C4-2B (cell line): Measurements from ENCODE around the gene THEMIS.

Source experiments
- ZFX ChIP-seq: fragments of 450-650 bp; IDR thresholded peaks from 2 replicates; pipeline ENCODE4 v1.6.1; 2017
- TF ChIP-seq, protein P1 (sequence below): fragments of 450-650 bp; conservative IDR thresholded peaks from 2 replicates; pipeline ENCODE4 v1.5.1; 2017; ENCODE audit warnings: mild to moderate bottlenecking

DNA sequence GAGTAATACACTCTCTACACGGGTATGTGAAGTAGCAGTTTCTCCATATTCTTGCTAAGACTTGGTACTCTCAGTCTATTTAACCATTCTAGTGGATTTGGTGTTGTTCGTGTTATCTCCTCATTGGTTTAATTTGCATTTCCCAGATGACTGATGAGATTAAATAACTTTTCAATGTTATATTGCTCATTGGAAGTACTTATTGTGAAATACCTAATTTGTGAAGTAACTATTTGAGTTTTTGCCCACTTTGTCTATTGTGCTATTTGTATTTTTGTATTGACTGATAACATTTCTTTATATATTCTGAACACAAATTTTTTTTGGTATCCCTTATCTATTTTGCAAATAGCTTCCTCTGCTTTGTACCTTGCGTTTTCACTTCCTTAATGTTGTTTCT is 167.9 kb downstream of the THEMIS start:
- TF ChIP-seq, protein P1, sequence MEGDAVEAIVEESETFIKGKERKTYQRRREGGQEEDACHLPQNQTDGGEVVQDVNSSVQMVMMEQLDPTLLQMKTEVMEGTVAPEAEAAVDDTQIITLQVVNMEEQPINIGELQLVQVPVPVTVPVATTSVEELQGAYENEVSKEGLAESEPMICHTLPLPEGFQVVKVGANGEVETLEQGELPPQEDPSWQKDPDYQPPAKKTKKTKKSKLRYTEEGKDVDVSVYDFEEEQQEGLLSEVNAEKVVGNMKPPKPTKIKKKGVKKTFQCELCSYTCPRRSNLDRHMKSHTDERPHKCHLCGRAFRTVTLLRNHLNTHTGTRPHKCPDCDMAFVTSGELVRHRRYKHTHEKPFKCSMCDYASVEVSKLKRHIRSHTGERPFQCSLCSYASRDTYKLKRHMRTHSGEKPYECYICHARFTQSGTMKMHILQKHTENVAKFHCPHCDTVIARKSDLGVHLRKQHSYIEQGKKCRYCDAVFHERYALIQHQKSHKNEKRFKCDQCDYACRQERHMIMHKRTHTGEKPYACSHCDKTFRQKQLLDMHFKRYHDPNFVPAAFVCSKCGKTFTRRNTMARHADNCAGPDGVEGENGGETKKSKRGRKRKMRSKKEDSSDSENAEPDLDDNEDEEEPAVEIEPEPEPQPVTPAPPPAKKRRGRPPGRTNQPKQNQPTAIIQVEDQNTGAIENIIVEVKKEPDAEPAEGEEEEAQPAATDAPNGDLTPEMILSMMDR = no peak
- TF ChIP-seq ZFX = no peak
